GM18868 (cell line): ENCODE results near the gene SNX22.

Source experiments
- ATAC-seq: cut with Tn5 transposase; IDR thresholded peaks from one replicate; pipeline ENCODE4 v1.9.1; 2021; ENCODE audit warnings: mild to moderate bottlenecking, moderate library complexity; ENCODE audit not compliant: unreplicated experiment

SNX22 gene

GRCh38 chr15:64133623-64134344 is 17.7 kb upstream of the SNX22 start:
- no peak for ATAC-seq

- ATAC-seq, result no peak
These were observed 17.1 kb upstream of the SNX22 start for GRCh38 chr15:64134345-64134829.

- ATAC-seq, result no peak
These were observed 15.2 kb upstream of the SNX22 start for GRCh38 chr15:64136347-64136746.

- no peak for ATAC-seq
These were observed 14.2 kb upstream of the SNX22 start for GRCh38 chr15:64137226-64137833.

- no peak for ATAC-seq
These were observed 13.1 kb upstream of the SNX22 start for GRCh38 chr15:64138331-64138941.

- no peak for ATAC-seq
These were observed 9.6 kb upstream of the SNX22 start for GRCh38 chr15:64141798-64142512.

GRCh38 chr15:64143276-64143675 is 8.3 kb upstream of the SNX22 start:
- no peak for ATAC-seq

GRCh38 chr15:64144192-64144564 is 7.4 kb upstream of the SNX22 start:
- ATAC-seq, result no peak

- ATAC-seq, result peak; percentile 71
These were observed 6.8 kb upstream of the SNX22 start for GRCh38 chr15:64144565-64145281.

- ATAC-seq, result no peak
These were observed 5.5 kb upstream of the SNX22 start for GRCh38 chr15:64146041-64146440.

GRCh38 chr15:64146520-64146884 is 5.0 kb upstream of the SNX22 start:
- ATAC-seq, result no peak

- no peak for ATAC-seq
These were observed 4.4 kb upstream of the SNX22 start for GRCh38 chr15:64146885-64147681.

GRCh38 chr15:64148168-64148567 is 3.4 kb upstream of the SNX22 start:
- ATAC-seq, result no peak

- no peak for ATAC-seq
These were observed 3.0 kb upstream of the SNX22 start for GRCh38 chr15:64148581-64148980.

GRCh38 chr15:64149424-64149823 is 2.1 kb upstream of the SNX22 start:
- no peak for ATAC-seq

GRCh38 chr15:64149893-64150578 is 1.5 kb upstream of the SNX22 start:
- no peak for ATAC-seq

GRCh38 chr15:64152507-64153387 is 1.2 kb downstream of the SNX22 start:
- no peak for ATAC-seq

GRCh38 chr15:64153480-64154367 is 2.2 kb downstream of the SNX22 start:
- peak; percentile 66 for ATAC-seq
